Fibroblast of skin of left quadriceps (primary cell): ENCODE data around the gene ARF1.
"Not testable (repeated sequence)": the region's sequence is repeated elsewhere in the genome, so short reads cannot be mapped to it uniquely, and the experiment has no call there.

Experiments used
- DNase-seq, 2 experiments: peaks; one replicate each; pipeline ENCODE4 v3.0.0-alpha.2; 2013; ENCODE audit warnings: low read depth in 2 of 2

Gene ARF1

DNA sequence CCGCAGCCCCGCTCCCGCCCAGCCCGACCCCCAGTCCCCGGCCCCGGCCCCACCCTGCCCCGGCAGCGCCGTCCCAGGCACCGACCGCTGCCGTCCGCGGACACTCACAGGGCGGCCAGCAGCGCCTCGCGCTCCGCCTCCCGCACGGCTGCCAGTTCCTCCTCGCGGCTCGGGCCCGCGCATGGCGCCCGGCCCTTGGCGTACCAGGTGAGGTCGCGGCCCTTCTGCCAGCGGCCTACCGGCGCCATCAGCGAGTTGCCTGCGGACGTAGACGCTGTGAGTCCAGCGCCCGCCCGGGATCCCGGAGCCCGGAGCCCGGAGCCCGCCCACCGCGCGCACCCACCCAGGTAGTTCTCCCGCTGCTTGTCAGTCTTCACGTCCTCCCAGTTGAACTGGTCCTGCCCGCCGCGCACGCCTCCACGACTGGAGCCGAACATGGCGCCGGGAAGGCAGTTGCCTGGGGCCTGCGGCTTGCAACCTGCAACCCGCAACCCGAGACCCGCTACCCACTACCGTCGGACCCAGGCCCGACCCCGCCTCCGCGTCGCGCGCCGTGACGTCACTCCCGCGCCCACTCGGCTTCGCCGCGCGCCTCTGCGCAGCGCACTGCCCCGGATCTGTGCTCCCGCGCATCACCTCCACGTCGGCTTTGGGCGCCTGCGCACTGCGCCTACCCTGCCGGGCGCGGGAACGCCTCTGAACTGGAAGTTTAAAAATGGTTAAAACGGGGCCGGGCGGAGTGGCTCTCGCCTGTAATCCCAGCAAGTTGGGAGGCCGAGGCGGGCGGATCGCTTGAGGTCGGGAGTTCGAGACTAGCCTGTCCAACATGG lies 20.5 kb downstream of the ARF1 start, which contains the start of gene C1orf35:
C1orf35 (minus strand) TSS at position 535 of the 830 bp plus-strand sequence; CDS start at position 437, 98 bp downstream.
- DNase-seq = peak; percentile 72 to 76

DNA sequence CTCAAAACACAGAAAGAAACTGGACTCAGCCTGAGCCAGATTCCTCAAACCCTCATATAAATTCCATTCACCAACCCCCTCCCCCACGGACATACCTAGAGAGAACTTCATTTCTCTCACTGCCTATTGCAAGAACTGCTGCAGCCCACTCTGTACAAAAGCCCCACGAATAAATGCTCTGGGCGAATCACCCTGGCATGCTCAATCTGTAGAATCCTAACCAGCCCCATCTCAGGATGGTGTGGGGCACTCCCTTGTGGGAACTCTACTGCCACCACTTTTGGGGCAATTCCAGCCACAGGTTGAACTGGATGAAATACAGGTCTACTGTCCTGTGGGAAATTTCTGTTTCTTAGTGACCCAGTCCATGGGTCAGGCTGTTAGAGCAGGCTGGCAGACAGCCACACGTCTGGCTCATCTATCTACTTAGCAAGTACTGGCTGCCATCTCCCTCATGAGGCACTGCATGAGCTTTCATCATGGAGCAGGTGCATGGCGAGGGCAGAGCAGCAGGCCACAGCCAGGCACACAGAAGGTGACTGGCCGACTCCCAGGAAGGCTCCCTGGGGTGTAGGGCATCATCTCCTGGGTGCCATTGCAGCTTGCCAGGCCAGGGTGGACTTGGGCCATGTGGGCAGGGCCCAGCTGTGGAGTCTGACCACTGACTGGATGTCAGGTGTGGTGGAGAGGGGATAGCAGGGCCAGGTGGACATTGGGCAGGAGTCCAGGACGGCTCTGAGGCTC lies 22.2 kb downstream of the ARF1 start:
- no peak for DNase-seq

DNA sequence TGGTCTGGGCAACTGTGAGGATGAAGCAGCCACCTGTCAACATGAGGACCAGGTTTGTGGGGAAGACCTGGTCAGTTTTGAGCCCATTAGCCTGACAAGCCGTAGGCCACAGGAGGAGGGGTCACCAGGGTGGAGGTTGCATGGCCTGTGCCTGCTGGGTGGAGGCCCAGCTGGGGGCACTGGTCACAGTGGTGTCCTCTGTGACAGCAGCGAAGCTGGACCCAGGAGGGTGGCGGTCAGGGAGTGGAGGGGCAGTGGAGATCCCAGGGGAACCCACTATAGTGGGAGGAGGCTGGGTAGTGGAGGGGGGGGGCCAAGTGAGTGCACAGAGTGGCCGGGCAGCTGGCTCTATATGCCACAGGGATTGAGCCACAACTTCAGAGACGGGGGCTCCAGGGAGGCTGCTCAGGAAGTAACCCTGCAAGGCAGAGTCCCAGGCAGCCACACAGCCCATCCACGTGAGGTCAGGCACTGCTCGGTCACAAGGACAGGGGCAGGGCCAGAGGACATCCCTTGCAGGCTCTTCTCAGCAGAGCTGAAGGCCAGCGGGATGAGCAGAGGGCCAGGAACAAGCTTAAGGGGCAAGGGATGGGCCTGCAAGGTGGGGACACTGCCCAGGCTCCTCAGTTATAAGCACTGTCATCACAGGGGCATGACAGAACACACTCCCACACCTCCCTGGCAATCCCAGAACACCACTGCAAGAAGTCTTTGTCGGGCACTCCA lies 22.9 kb downstream of the ARF1 start:
- no peak for DNase-seq

DNA sequence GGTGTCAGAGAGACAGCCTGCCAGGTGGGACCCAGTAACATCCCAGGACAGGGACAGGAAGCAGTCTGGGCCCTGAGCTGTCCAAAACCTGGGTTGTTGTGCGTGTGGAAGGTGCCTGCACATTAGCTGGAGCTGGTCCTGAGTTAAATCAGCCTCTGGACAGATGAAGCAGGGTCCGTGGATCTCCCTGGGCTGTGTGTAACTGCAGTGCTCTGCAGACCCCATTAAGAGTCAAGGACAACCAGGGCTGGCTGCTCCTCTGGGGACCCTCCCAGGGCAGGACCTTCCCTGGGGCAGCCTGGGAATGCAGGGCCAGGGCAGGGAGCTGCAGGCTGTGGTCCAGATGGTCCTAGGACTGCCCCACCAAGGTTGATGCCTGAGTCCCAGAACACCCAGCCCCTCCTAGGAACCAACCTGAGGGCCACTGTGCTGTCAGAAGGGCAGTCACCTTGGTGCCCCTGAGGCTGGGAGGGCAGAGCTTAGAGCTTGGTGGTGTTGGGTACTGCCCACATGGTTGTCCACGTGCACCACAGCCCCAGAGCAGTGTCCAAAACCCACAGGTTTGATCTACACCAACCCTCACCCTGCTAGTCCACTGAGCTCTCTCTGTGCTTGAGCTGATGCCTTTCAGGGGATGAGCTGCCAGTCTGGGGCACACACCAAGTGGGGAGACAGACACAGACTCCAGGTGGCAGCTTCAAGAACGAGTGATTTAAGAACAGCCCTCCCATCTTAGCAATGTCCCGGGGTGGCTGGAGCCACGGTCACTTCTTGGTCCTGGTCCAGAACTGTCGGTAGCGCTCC lies 23.7 kb downstream of the ARF1 start:
- DNase-seq = no peak

DNA sequence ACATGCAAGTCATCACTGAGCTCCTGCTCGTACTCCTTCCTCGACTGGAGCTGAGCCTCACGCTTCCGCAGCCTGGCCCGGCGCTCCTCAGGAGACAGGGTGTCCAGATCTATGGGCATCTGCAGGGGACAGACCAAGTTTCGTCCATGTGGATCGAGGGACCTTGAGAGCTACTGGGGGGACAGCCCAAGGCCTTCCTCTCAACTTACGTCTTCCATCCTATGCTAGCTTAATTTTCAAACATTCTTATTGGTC lies 24.2 kb downstream of the ARF1 start:
- no peak for DNase-seq

DNA sequence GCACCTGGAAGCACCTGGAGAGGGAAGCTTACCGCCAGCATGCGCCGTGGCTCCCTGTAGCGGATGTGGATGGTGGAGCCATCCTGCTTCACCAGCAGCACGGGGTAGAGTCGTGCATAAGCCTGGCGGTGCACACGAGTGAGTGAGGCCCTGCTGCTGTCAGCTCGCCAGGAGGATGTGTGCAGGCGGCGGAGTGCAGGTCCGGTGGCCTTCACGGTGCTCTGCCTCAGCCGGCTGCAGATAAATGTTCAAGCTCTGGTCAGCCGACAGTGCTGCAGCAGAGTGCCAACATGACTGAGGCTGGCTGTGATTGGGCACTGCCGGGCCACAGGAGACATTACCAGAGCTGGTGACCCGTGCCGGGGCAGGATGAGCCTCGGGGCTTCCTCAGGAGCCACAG lies 25.1 kb downstream of the ARF1 start:
- DNase-seq = no peak

DNA sequence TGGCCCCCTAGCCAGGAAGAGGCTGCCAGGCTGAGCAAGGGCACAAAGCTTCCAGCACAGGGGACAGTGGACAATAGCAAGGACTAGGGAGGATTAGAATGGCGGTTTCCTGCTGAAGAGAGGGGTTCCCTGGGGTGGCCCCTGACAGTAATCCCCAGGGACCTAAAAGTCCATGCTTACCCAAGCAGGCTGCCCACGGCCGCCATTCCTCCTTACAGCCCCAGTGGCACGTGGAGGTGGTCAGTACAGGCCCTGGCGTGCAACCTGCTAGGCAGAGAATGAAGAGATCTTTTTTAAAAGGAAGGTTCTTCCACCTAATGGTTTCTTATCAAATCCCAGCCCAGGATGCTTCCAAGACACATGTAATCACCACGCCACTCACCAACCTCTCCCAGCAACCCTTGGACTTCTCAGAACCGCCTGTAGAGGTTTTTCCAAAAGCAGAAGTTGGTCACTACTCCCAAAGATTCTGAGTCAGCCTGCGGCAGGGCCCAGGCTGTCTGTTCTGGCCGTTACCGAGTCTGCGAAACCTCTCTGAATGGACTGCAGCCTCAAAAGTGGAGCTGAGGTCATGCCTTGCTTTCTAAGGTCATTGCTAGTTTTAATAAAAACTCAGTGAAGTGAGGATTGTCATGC lies 25.7 kb downstream of the ARF1 start:
- DNase-seq = no peak

DNA sequence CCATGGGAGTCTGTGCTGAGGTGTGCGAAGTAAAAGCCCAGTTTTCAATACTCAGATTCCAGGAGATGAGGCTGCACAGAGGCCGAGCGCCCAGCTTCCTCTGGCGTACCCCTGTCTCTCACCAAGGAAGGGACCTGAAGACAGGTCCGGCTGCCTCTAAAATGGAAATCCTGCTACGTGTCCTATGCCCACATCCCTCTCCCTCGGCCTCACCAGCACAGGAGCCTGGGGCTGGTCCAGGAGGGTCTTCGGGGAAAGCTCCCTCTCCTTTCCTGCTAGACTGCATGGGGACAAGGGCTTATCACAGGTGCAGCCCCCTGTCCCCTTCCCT lies 26.2 kb downstream of the ARF1 start:
- DNase-seq = no peak

DNA sequence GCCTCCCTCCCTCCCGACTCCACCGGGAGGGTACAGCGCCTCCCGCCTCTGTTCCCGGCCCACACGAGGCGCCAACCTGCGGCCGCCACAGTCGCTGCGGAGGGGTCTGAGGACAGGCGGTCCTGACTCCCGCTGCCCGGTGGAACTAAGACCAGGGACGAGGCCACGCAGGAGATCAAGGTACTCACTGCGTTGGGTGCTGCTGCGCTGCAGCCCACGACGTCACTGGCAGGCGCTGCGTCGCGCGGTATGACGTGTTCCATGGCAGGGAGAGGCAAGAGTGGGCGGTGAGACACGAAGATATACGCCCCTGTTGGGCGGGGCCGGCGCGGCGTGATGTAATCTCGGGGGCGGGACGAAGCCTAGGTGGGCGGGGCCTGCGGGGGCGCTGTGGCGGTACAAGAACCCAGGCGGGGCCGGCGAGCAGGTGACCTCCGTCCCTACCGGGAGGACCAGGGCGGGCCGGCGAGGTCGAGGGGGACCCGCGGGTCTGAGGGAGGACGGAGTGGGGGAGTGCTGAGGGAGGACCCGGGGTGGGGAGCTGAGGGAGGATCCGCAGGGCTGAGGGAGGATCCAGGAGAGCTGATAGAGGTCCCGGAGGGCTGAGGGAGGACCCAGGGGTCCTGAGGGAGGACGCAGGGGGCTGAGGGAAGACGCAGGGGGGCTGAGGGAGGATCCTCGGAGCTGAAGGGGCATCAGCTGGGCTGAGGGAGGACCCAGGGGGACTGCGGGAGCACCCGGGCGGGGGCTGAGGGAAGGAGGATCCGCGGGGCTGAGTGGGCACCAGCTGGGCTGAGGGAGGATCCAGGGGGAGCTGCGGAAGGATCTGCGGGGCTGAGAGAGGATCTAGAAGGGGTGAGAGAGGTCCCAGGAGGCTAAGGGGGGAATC lies 26.8 kb downstream of the ARF1 start, which contains the start of gene MRPL55:
MRPL55 (minus strand) TSS at position 227 of the 889 bp plus-strand sequence. CDS start 1,039 bp downstream, outside the sequence.
- peak; percentile 88 to 90 for DNase-seq

DNA sequence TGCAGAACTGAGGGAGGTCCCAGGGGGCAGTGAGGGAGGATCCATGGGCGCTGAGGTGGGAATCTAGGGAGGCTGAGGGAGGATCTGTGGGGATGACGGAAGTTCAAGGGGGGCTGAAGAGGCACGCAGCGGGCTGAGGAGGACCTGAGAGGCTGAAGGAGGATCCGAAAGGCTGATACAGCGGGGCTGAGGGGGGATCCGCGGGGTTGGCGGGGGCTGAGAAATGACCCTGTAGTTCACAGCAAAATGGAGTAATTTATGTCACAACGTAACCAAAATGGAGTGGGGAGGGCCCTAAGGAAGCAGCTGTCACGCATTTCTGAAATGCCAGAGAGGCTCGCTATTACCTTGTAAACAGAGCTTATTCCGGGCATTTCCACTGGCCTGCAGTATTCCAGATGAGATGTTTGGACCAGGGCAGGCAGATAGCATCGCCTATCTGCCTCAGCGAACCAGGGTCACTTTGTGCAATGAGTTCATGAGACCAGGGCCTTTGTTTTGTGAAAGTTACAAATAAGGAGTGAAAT lies 27.5 kb downstream of the ARF1 start:
- DNase-seq = no peak

DNA sequence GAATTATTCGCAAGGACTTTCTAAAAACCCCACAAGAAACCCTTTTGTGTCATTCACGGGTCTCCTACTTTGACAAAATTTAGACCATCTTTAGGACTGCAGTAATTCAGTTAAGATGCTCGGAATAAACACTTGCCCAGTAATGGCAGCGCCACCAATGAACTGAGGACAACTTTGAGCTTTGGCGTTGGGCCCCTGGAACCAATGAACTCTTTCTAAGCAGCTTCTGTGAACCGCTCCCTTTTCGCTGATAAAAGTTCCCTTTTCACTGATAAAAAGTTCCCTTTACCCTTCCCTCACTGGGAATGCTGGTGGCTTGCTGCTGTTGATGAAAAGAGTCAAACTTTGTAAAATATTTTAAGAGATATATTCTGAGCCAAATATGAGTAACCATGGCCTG lies 28.0 kb downstream of the ARF1 start:
- DNase-seq = no peak

DNA sequence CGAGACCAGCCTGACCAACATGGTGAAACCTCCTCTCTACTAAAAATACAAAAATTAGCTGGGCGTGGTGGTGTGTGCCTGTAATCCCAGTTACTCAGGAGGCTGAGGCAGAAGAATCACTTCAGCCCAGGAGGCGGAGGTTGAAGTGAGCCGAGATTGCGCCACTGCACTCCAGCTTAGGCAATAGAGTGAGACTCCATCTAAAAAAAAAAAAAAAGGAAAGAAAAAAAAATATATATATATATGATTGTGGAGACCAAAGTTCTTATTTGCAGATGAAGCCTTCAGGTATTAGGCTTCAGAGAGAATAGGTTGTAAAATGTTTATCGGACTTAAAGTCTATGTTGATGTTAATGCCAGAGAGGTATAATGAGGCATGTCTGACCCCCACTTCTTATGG lies 28.8 kb downstream of the ARF1 start:
- not testable (repeated sequence) for DNase-seq

DNA sequence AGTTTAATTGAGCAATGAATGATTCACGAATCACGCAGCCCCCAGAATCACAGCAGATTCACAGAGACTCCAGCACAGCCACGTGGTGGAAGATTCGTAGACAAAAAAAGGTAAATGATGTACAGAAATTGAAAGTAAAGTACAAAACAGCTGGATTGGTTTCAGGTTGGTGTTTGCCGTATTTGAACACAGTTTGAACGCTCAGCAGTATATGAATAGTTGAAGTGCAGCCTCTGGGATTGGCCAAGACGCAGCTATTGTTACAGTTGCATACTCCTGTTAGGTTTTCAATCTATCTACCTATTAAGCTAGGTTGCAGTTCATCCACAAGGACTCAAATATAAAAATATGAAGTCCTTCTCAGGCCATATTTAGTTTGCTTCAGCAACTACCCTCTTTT lies 29.7 kb downstream of the ARF1 start:
- DNase-seq = no peak

DNA sequence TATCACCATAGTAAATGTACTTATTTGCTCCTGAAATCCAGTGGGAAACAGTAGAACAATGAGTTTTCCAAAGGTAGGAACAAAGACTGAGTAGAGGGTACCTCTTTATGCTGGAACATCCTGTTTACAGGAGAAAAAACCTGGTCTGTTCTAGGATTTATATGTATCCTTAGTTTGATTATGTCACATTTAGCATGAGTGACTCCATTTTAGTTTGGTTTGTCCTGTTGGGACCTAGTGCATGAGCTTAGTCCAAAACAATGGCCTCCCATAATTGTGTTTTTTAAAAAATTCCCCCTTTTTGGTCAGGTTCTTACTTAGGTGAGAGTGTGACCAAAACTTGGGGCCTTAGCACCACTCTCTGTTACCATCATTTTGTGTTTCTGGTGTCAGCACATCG lies 30.1 kb downstream of the ARF1 start:
- DNase-seq = no peak

DNA sequence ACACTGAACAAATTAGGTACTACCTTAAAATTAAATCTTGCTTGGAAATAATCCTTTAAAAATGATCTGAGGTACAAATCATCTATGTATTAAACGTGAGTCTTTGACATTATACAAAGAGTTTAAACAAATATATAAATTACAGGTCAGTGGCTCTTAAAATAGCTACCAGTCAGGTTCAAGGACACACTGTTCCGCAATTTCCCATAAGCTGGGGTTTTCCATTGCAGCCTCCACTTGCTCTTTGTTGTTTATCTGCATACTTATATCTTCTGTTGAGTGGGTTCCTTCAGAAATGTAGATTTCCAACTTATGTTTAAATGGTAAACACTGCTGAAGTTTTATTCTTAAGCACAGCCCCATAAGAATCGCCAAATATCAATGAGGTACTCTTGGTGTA lies 32.3 kb downstream of the ARF1 start:
- DNase-seq = no peak

DNA sequence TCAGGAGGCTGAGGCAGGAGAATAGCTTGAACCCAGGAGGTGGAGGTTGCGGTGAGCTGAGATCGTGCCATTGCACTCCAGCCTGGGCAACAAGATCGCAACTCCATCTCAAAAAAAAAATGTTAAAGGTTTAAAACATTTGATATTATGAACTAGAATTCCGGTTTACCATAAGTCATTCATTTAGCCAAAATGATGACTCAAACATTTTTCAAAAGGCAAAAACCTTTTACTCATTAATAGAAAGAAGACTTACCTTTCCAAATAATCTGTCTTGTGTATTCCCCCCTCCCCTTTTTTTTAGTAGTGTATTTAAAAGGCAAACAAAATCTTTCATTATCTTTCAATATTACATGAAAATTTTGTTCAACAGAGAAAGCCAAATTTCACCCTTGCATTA lies 34.8 kb downstream of the ARF1 start:
- no peak for DNase-seq

DNA sequence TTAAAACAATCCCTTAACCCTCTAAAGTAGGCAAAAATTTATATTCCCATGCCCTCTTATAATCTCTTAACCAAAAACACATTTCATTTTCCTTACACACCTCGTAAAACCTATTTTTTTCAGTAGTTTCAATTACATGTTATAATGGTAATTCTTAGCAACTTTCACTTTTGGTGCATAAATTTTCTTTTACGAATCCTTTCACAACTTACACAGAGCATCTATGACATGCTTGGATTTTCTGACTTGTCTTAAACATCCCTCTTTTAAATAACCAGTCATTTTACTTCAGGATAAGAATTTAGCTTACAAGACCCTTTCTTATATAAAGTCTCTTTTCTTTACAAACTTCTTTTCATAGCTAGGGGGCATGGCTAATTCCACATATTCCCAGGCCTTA lies 35.5 kb downstream of the ARF1 start:
- no peak for DNase-seq

DNA sequence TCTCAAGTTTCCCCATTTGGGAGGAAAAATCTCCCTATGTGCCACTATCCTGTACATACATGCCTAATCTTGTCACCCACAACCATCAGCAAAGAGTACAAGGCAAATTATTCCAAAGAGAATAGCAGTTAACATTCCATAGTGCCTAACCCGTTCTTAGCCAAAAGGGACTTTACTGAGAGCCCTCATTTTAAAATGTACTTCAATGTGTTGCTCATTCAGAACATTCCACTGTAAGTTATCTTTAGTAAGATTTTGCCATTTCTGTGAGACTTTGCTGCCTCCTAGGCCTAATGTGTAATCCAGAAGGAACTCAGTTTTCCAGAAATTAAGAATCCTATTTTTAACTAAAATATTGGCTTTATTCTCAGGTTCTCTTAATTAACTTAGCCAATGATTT lies 37.8 kb downstream of the ARF1 start:
- DNase-seq = no peak

DNA sequence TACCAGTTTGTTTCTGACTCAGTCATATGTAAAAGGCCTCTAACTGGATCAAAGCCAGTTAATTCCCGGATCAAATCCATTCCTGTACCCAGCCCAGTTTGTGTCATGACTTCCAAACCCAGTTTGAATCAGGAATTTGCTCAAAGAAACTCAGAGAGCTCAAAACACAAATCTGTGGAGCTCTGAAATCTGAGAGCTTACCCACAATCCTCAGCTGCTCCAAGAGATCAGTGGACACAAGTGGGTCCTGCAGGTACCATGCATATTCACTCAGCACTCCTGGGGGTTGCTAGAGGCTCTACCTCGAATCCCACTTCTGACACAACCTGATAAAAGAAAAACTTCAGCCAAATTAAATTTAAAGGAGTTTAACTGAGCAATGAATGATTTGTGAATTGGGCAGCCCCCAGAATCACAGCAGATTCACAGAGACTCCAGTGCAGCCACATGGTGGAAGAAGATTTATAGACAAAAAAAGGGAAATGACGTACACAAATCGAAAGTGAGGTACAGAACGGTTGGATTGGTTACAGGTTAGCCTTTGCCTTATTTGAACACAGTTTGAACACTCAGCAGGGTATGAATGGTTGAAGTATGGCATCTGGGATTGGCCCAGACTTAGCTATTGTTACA lies 38.5 kb downstream of the ARF1 start:
- DNase-seq = no peak
